NCI-H146 treated with DMSO at 0.1 percent for 48 hours (cell line): ENCODE measurements around the gene GJA8.
"Not testable (repeated sequence)": the region's sequence is repeated elsewhere in the genome, so short reads cannot be mapped to it uniquely, and the experiment has no call there.

Source experiments
- DNase-seq: peaks from one replicate; lab custom pipeline; 2025; ENCODE audit not compliant: unreplicated experiment; lab: John Stamatoyannopoulos, UW

The GJA8 gene

DNA sequence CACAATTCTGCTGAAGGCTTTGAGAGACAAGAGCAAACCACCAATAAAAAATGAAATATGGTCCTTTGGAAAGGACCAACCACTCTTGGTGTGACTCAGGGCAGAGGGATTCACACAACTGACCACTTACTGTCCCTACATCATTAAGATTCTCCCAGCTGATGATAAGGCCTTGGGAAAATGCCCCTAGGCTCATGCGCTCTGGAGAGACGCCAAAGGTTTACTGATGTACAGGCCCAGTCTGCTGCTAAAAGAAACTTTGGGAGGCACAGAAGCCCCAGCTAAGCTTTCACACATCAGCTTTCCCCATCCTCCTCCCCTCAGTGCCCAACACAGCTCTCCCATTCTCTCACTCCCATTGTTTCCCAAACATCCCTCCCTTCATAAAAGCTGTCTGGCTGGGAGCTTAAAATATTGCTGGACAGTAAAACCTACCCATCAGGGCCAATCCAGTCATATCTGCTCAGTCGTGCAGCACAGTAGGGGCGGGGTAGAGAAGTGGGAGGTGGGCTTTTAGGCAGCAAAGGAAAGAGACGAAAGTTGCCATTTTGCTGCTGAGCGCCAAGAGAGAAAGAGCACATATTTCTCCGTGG lies at the start of gene GJA8:
TSS of gene GJA8 (plus strand) at position 543 of the 593 bp plus-strand sequence. CDS start 5,161 bp downstream, outside the sequence.
- DNase-seq, result no peak

DNA sequence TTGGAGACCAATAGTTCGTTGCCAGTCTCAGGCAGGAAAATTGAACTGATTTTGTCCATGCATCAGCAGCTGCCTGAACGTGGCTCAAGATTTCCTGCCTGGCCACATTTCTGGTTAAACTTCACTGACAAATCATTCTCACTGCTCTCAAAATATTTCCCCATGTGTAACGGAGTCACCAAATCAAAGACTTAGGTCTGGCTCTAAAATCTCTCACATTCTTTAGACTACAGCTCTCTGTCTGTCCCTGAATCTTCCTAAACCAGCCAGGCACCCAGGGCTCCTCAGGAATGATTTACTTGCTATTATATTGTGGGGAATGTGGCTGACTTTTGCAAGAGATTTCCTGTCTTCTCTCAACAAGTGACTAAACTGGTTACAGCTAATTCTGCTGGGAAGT lies 49.2 kb upstream of the GJA8 start:
- no peak for DNase-seq

DNA sequence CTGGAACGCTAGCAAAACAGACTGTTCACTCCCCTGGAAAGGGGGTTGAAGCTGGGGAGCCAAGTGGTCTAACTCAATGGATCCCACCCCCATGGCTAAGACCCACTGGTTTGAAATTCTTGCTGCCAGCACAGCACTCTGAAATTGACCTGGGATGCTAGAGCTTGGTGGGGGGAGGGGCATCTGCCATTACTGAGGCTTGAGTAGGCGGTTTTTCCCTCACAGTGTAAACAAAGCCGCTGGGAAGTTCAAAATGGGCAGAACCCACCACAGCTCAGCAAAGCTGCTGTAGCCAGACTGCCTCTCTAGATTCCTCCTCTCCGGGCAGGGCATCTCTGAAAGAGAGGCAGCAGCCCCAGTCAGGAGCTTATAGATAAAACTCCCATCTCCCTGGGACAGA lies 47.6 kb upstream of the GJA8 start:
- not testable (repeated sequence) for DNase-seq

GRCh38 chr1:147855996-147856395 lies 46.6 kb upstream of the GJA8 start:
- not testable (repeated sequence) for DNase-seq

- not testable (repeated sequence) for DNase-seq
These were observed 35.4 kb upstream of the GJA8 start for GRCh38 chr1:147867204-147867603.

- no peak for DNase-seq
These were observed 24.6 kb upstream of the GJA8 start for GRCh38 chr1:147878022-147878421.

- no peak for DNase-seq
These were observed 22.7 kb upstream of the GJA8 start for GRCh38 chr1:147879911-147880310.

- DNase-seq, result no peak
These were observed 20.1 kb upstream of the GJA8 start for GRCh38 chr1:147882535-147882934.

DNA sequence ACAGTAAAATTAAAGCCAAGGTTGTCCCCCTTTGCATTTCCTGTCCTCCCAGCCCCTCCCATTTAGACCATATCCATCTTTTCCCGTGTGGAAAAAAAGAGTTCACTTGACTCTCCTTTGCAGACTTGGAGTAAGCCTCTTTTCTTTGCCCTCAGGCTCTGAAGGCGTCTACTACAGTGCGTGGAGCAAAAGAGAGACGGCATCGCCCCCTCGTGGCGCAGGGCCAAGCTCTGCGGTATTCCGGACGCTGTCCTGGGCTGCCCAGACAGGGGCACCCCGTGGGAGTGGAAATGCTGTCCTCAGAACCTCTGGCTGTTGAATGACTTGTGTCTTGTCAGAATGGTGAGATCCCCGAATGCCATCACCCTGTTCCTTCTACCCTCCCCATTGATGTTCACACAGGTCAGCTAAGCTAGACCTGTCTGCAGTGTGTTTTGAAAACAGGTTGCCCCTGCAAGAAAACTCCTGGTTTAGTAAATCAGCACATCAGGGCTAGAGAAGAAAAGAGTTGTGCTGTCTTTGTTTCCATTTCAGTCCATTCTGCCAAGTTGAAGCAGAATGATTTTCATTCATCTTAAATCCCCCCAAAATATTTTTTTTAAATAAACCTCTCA lies 12.3 kb upstream of the GJA8 start:
- DNase-seq, result no peak

DNA sequence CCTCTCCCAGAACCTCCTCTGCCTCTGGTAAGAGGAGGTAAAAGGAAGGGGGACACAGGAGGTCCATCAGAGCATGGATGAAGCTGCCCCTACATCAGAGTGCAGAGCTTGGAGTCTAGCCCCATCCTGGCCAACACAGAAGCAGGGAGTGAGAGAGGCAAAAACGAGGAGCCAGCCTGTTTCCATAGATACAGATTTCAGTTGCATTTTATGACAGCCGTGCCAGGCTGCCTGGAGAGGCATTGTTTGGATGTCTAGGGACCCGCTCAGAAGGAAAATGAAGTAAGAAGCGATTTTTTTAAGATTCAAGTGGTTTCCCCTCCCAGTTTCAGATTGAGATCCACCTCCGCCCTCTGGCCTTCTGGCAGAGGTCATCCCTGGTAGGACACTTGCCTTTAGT lies 11.5 kb upstream of the GJA8 start:
- no peak for DNase-seq

- no peak for DNase-seq
These were observed 10.4 kb upstream of the GJA8 start for GRCh38 chr1:147892216-147892615.

DNA sequence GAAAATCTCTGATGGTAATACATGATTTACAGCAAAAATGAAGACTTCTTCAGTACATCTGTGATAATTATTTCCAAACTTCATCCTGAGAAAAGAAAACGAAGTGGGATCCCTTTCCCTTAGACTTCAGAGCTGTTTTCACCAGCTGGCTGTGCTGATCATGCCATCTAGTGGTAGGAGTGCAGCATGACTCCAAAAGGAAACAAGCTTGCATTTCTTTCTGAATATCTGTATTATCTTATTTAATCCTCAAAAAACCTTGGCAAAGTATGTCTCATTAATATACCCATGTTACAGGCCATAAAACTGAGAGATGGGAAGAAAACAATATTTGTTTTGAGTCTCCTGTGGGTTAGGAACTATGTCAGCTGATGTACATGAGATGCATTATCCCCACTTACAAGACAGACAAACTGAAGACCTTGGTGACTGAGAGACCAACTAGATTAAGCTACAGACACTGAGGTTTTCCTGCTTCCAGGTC lies 9.8 kb upstream of the GJA8 start:
- no peak for DNase-seq

GRCh38 chr1:147895123-147895522 lies 7.5 kb upstream of the GJA8 start:
- DNase-seq, result no peak

- DNase-seq, result no peak
These were observed 5.4 kb upstream of the GJA8 start for GRCh38 chr1:147897029-147897752.

DNA sequence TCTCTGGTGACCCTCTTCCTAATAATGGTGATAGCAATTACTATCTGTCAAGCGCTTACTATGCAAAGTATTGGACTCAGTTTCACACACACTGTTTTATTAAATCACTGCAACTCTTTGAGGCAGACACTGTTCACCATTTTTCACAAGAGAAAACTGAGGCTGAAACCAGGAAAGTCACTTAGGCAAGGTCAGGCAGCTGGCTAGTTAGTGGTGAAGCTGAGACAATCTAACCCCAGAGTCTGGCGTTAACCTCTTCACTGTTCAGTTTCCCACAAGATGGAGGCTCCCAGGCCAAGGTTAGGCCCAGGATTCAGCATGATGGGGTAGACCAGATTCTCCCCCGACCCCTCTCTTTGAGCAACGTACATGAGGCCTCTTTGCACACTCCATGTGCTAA lies 4.8 kb upstream of the GJA8 start:
- DNase-seq, result no peak

GRCh38 chr1:147904726-147905125 lies 2.1 kb downstream of the GJA8 start:
- DNase-seq, result no peak

DNA sequence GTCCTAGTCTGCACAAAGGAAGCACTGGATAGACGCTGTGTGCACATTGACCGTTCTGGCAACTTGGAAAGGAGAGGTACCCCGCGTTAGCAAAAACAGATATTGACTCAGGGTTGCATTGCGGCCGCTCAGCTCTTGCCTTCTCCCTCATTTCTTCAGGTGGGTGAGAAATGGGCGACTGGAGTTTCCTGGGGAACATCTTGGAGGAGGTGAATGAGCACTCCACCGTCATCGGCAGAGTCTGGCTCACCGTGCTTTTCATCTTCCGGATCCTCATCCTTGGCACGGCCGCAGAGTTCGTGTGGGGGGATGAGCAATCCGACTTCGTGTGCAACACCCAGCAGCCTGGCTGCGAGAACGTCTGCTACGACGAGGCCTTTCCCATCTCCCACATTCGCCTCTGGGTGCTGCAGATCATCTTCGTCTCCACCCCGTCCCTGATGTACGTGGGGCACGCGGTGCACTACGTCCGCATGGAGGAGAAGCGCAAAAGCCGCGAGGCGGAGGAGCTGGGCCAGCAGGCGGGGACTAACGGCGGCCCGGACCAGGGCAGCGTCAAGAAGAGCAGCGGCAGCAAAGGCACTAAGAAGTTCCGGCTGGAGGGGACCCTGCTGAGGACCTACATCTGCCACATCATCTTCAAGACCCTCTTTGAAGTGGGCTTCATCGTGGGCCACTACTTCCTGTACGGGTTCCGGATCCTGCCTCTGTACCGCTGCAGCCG lies 5.4 kb downstream of the GJA8 start:
- no peak for DNase-seq

- no peak for DNase-seq
These were observed 10.0 kb downstream of the GJA8 start for GRCh38 chr1:147912553-147912952.

GRCh38 chr1:147913362-147913942 lies 10.9 kb downstream of the GJA8 start:
- no peak for DNase-seq

GRCh38 chr1:147919896-147920295 lies 17.3 kb downstream of the GJA8 start:
- DNase-seq, result no peak

- no peak for DNase-seq
These were observed 22.2 kb downstream of the GJA8 start for GRCh38 chr1:147924813-147925212.
